Right lobe of liver (tissue), 6 donors: ENCODE measurements around the gene ANKRD11. TPM values are rescaled to one million over a fixed set of nuclear protein-coding genes. Genes with fewer than 3 reads are reported as not detected.
"Not testable (repeated sequence)": the region's sequence is repeated elsewhere in the genome, so short reads cannot be mapped to it uniquely, and the experiment has no call there.

Experiments used
- ATAC-seq, 4 donors: fragments of 200-7000 bp; cut with Tn5 transposase; one replicate each; pipeline ENCODE4 v1.9.1; 2020; ENCODE audit warnings: mild to moderate bottlenecking in 4 of 4, moderate library complexity in 4 of 4
- DNase-seq, 3 donors: peaks; one replicate each; pipeline ENCODE4 v3.0.0-alpha.2; 2020
- H3K27ac ChIP-seq, 3 donors: fragments of 200-600 bp; one replicate each; pipeline ENCODE4 v1.8.0; 2022
- H3K27me3 ChIP-seq, 2 donors: fragments of 200-600 bp; one replicate each; pipeline ENCODE4 v1.8.0; 2022
- H3K36me3 ChIP-seq, 4 donors: fragments of 200-600 bp; sonication (generic) in 1 of 4; one replicate each; pipeline versions ENCODE4 v1.5.1 to v1.8.0; 2017 to 2022; ENCODE audit warnings: control low read depth in 1 of 4
- H3K4me1 ChIP-seq, 4 donors: fragments of 200-600 bp; sonication (generic) in 1 of 4; one replicate each; pipeline versions ENCODE4 v1.5.1 to v1.8.0; 2017 to 2022; ENCODE audit warnings: control low read depth in 1 of 4
- H3K4me3 ChIP-seq, 3 donors: fragments of 200-600 bp; one replicate each; pipeline ENCODE4 v1.8.0; 2022
- H3K9me3 ChIP-seq, 4 donors: fragments of 200-600 bp; sonication (generic) in 1 of 4; one replicate each; pipeline versions ENCODE4 v1.5.1 to v1.8.0; 2017 to 2022; ENCODE audit warnings: control low read depth in 1 of 4
- POLR2A ChIP-seq: fragments of 450-650 bp; IDR thresholded peaks from one replicate; pipeline ENCODE4 v1.6.1; 2017; ENCODE audit warnings: antibody characterized with exemption, mild to moderate bottlenecking
- WGBS: methylation state at CpG from one replicate; pipeline ENCODE4 v1.1.6; 2018; ENCODE audit warnings: low coverage, low lambda C conversion rate; ENCODE audit not compliant: insufficient coverage; ENCODE audit errors: missing lambda C conversion rate; 5-methylcytosine and 5-hydroxymethylcytosine counted together
- intact Hi-C, 2 donors: fragments of 100-400 bp; cut with DNase I; formaldehyde crosslinking; loops; one replicate each; pipeline versions ENCODE4 v1.11.2 to v1.14.1; 2022
- total RNA-seq, 6 experiments: library from RNA; depleted of rRNA in 2 of 6; stranded (reverse); fragments of >200 nt in 2 of 6; fragmentation: NEBNext Ultra II Directional in 3 of 6; extraction: Animal tissue kit (Norgen Biotek cat#: 25700) in 3 of 6; gene quantifications; one replicate each; pipeline versions ENCODE4 v1.1.0 to v1.2.4, GENCODE V29; 2016 to 2023
- TF ChIP-seq, protein P1 (sequence below), 4 donors: fragments of 200-600 bp in 3 of 4; fragments of 450-650 bp in 1 of 4; IDR thresholded peaks; one replicate each; pipeline versions ENCODE4 v1.5.1 to v1.8.0; 2016 to 2022; ENCODE audit warnings: antibody characterized with exemption in 4 of 4, mild to moderate bottlenecking in 2 of 4
- donor health status: DM: no; HTN: yes; CAD: no.
- donor health status: DM: no; HTN: no; CAD: no.
- donor health status: DM: no; HTN: no; CAD: no.
- donor health status: DM: no; HTN: yes; CAD: no.
- donor health status: DM: no; HTN: yes; CAD: no.

The ANKRD11 gene
- total RNA-seq, 6 experiments from 2014 or later, result 26.2 to 65.8 (median 41.6) TPM

DNA sequence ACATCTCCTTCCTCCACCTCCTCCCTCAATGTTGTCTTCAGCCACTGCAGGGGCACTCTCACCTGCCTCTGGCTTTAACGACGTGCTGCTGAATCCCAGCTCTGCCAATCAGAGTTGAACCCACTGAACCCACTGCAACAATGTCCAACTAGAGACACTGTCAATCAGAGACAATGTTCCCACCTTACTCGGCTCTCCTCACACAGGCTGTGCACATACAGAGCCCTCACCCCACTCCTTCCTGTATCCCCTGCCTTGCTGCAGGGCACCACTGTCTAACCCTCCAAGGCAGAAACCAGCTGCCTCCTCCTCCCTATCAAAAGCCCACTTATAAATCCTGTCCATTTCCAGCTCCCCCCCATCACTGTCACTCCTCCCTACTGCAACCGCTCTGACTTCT, 58.7 kb downstream of the ANKRD11 start:
- Histone ChIP-seq H3K27ac (peak overlapping the region in 1 of 3 donors; percentile 55), H3K4me1 (peaks cover 0 to 22% (median 7%) of the 10 kb centered on the region in 4 donors), H3K9me3 (no peaks in the 10 kb centered on the region), H3K4me3 (no peak overlapping the region), H3K27me3 (no peaks in the 10 kb centered on the region), H3K36me3 (no peaks in the 10 kb centered on the region)
- DNase-seq, result no peak
- ATAC-seq, result peak in 1 of 4 donors; percentile 2
- intact Hi-C loops, result loop anchor here in 1 of 2 donors (10.0 kb wide), 1 partner anchor 53 kb away; no protein-coding TSS in a partner anchor
- TF ChIP-seq, protein P1, sequence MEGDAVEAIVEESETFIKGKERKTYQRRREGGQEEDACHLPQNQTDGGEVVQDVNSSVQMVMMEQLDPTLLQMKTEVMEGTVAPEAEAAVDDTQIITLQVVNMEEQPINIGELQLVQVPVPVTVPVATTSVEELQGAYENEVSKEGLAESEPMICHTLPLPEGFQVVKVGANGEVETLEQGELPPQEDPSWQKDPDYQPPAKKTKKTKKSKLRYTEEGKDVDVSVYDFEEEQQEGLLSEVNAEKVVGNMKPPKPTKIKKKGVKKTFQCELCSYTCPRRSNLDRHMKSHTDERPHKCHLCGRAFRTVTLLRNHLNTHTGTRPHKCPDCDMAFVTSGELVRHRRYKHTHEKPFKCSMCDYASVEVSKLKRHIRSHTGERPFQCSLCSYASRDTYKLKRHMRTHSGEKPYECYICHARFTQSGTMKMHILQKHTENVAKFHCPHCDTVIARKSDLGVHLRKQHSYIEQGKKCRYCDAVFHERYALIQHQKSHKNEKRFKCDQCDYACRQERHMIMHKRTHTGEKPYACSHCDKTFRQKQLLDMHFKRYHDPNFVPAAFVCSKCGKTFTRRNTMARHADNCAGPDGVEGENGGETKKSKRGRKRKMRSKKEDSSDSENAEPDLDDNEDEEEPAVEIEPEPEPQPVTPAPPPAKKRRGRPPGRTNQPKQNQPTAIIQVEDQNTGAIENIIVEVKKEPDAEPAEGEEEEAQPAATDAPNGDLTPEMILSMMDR (IDR thresholded peaks at IDR 0.05), result no peak
- no peak for TF ChIP-seq POLR2A
- whole genome bisulfite sequencing, result 71% methylated on average over 4 of the region's 4 CpGs

DNA sequence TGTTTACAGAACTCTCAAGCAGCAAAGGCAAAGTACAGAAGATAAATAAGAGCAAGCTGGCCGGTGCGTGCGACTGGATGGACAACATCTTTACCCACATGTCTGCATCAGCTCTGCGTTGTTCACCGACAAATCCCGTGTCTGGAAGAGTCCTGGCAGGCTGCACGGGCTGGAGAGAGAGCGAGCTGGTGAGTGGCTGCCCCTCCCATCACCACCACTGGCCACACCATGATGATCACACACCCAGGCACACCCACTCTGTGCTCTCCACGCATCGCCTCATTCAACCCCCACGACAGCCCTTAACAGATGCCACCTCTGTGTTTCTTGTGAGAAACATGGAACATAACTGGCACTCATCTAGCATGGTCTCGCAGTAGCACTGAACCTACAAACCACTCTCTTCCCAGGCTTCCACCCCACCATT, 59.2 kb downstream of the ANKRD11 start:
- peaks cover 0 to 22% (median 7%) of the 10 kb centered on the region in 4 donors for H3K4me1 ChIP-seq
- intact Hi-C loops, result loop anchor here in 1 of 2 donors (10.0 kb wide), 1 partner anchor 54 kb away; no protein-coding TSS in a partner anchor
- TF ChIP-seq, protein P1 (IDR thresholded peaks at IDR 0.05), result no peak
- TF ChIP-seq POLR2A, result no peak
- no peaks in the 10 kb centered on the region for H3K36me3 ChIP-seq
- no peak overlapping the region for H3K4me3 ChIP-seq
- peak; percentile 63 to 73 (median 68) for ATAC-seq
- H3K27ac ChIP-seq, result peak overlapping the region in 1 of 3 donors; percentile 55
- peak in 1 of 3 donors; percentile 65 for DNase-seq
- H3K9me3 ChIP-seq, result no peaks in the 10 kb centered on the region
- H3K27me3 ChIP-seq, result no peaks in the 10 kb centered on the region
- 18% methylated on average over 9 of the region's 12 CpGs for WGBS

DNA sequence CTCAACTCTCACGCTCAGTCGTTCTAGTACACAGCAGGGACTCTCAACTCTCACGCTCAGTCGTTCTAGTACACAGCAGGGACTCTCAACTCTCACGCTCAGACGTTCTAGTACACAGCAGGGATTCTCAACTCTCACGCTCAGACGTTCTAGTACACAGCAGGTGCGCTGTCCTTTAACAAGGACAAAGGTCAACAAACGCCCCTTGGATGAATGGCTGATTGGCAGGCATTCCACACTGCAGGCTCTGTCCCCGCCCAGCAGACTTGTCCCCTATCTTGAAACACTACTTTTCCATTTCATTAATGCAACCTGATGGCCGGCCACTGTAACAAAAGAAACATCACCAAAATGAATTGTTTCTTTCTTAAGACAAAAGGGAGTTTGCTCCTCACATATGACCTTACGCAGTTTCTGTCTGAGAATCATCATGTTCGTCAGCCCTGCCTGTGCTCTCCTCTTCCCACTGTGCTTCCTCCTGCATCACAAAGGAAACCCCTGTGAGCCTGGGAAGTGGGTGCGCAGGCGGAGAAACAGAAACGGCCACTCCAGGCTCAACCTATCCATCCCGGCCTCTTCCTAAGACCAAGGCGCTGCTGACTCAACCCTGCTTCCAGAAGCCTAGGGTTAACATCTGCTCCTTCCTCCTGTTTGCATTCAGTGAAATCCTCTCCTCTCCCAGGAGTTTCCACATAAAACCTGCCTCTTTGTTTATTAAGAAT, 59.8 kb downstream of the ANKRD11 start:
- intact Hi-C loops, result loop anchor here in 1 of 2 donors (10.0 kb wide), 1 partner anchor 54 kb away; no protein-coding TSS in a partner anchor
- no peaks in the 10 kb centered on the region for H3K27me3 ChIP-seq

DNA sequence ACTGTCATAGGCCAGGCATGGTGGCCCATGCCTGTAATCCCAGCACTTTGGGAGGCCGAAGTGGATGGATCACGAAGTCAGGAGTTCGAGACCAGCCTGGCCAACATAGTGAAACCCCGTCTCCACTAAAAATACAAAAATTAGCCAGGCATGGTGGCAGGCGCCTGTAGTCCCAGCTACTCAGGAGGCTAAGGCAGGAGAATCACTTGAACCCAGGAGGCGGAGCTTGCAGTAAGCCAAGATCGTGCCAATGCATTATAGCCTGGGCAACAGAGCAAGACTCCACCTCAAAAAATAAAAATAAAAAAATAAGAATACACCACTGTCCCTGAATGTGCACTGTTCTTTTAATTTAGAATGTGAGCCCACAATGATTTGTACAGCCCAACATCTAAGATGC, 61.8 kb downstream of the ANKRD11 start:
- intact Hi-C loops, H3K4me3 ChIP-seq, H3K27me3 ChIP-seq, H3K9me3 ChIP-seq, ATAC-seq, DNase-seq, H3K36me3 ChIP-seq, H3K27ac ChIP-seq: not testable (repeated sequence)
- 97% methylated on average over 5 of the region's 7 CpGs for WGBS
- H3K4me1 ChIP-seq, result peaks cover 0 to 39% (median 9%) of the 10 kb centered on the region in 4 donors

More for the DNA sequence above, 59.8 kb downstream of the ANKRD11 start:
- peak in 2 of 3 donors; percentile 71 to 78 for DNase-seq
- Histone ChIP-seq H3K36me3 (no peaks in the 10 kb centered on the region), H3K4me1 (peaks cover 0 to 23% (median 7%) of the 10 kb centered on the region in 4 donors), H3K27ac (peak overlapping the region in 2 of 3 donors; percentile 16 to 55), H3K9me3 (no peaks in the 10 kb centered on the region), H3K4me3 (no peak overlapping the region)
- ATAC-seq, result peak; percentile 83 to 90 (median 88)
- 61% methylated on average over 17 of the region's 19 CpGs for WGBS
- TF ChIP-seq POLR2A, result no peak
- TF ChIP-seq, protein P1 (IDR thresholded peaks at IDR 0.05), result no peak
